Inferior parietal cortex (tissue), 1 donor: ENCODE measurements around the gene STK32A.
A peak's percentile ranks its signal among the peaks of the same experiment; 100 is the strongest.

Experiments used
- DNase-seq: peaks from one replicate; pipeline ENCODE4 v3.0.0-alpha.2; 2016; ENCODE audit errors: extremely low spot score

Gene STK32A

DNA sequence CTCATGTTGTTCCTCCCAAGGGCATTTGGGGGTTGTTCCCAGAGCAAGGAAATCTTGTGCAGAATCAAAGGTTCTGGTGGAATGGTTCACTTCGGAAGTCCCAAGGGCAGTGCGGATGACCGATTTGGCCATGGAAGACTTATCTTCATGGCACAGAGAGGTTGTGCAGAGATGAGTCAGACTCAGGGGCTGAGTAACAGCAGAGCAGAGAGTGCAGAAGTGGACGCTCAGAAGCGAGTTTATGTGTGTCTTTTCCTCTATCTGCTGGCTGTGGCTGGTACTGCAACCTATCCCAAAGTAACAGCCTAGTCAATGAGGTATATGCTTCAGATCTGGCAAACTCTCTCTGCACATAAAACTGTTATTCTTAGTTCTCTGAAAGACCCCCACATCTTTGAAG, 157.0 kb downstream of the STK32A start:
- DNase-seq = peak; percentile 36

DNA sequence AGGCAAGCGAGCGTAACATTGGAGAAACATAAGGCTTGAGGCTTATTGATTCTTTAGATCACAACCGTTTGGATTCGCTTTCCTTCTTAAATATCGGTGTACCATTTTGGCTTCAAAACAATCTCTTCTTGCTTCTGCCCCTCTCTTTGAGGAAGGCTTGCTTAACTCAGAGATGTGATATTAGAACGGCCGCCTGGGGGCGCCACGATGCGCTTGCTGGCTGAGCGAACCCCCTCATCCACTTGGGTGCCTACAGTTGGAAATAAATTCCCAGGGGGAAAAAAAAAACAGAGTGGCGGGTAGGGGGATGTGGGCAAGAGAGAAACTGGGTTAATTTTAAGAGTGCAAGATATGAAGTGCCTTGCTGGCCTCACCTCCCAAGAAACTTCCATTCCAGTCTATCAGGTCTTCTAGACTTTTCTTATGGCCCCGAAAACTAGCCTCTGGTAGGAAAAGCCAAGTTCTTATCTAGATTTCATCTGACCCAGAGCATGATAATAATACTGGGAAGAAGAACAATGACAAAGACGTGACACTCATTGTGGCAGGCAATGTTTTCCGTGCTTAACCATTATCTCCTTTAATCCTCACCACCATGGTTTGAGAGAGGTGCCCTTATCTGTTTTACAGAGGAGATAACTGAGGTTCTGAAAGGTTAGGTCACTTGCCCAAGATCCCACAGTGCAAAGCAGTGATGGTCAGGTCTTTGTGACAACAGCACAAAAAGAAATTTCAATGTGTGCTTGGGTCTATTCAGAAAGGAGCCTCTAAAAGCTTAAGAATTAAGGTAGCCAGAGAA, 159.2 kb downstream of the STK32A start:
- DNase-seq = no peak

DNA sequence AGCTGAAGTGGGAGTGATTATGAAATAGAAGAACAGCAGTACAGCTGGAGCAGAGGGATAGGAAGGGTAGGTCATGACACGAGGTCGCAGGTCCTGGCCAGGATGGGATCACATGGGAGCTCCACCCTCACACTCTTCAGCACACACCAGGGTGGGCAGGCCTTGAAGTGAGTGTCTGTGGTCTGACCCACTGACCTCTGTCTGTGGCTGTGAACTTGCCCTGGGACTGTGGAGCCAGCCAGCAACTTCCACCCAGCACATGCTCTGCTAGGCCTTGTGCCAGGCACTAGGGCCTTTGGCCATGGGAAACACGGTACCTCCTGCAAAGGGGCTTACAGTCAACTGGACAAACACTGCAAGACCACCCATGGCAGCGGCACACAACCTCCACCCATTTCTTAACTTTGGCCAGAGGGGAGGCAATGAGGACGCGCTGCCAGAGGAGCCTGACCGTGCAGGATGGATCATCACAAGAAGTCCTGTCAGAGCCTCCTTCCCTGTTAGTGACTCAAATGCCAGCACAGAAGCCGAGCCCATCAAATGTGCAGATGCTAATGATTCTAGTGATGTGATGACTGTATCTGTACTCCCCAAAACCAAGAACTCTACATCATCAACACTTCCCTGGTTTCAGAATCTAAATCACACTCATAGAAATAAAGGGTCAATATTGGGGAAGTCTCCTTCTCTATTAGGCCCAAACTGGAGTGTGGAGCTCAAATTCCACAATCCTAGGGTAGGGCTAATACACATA, 161.4 kb downstream of the STK32A start:
- no peak for DNase-seq

DNA sequence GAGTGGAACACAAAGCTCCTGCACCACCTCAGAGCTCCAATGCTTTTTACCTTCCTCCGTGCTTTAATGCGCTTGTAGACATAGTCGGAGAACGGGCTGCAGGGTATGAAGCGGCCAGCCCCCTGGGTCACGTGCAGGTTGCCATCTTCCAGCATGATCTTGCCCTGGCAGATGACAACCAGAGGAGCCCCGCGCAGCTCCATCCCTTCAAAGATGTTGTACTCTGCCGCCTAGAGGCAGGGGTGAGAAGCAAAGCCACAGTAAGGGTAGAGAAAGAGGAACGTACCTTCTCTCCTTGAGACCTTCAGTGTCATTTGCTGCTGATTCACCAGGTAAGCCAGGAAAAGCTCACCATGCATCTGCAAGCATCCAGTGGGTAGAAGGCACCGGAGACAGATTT, 162.8 kb downstream of the STK32A start:
- no peak for DNase-seq

DNA sequence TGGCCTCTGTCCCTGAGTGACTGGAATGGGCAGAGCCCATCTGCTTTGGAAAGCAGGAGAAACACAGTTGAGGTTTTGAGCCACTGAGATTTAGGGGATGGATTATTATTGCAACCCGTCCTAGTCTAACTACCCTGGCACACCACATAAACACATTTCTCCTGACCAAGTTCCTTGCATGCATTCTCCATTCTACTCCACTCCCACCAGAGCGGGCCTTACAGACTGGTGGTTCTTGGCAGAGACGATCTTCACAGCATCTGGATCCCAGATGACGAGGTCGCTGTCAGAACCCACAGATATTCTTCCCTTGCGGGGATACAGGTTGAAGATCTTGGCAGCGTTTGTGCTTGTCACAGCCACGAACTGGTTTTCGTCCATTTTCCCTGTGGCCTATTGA, 164.0 kb downstream of the STK32A start:
- no peak for DNase-seq

DNA sequence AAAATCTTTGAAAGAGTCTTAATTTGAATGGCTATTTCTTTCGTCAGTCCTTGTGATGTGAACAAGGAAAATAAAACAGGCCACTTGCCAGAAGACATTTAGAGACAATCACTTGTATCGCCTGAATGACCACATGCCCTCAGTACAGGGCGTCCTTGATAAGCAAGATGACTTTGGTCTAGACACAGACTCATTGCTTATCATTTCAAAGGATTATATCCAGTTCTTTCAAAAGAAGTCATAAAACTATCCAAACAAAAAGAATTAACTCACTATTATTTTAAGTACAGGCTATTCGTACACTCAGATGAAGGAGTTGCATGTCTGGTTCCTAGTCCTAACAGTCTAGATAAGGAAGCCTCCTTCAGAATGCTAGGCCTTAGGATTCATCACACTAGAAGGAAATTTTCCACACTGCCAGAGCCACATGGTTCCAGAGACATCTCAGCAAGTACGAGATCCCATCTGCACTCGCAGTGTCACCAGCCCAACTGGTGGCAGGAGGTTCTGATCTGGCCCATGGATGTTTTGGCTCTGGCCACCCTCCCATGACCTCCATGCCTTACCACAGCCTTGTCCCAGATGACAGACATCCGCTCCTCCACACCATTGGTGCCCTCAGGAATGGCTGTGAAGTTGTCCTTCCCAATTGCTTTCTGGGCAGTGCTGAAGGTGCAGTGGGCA, 165.4 kb downstream of the STK32A start:
- DNase-seq = no peak

DNA sequence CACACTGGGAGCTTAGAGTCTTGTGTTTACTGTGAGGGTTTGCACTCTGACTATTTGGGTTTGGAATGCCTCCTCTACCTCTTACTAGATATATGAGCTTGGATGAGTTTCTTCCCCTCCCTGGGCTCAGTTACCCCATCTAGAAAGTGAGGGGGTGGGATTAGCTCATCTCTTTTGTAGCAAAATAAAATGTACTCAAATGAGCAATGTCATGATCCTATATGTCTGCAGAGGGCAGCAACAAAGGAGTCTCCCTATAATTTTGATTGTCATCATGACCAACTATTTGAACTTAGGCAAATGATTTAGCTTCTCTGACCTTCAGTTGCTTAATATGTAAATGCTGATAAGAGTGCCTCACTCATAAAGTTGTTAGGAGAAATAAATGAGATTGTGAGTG, 166.1 kb downstream of the STK32A start:
- no peak for DNase-seq

DNA sequence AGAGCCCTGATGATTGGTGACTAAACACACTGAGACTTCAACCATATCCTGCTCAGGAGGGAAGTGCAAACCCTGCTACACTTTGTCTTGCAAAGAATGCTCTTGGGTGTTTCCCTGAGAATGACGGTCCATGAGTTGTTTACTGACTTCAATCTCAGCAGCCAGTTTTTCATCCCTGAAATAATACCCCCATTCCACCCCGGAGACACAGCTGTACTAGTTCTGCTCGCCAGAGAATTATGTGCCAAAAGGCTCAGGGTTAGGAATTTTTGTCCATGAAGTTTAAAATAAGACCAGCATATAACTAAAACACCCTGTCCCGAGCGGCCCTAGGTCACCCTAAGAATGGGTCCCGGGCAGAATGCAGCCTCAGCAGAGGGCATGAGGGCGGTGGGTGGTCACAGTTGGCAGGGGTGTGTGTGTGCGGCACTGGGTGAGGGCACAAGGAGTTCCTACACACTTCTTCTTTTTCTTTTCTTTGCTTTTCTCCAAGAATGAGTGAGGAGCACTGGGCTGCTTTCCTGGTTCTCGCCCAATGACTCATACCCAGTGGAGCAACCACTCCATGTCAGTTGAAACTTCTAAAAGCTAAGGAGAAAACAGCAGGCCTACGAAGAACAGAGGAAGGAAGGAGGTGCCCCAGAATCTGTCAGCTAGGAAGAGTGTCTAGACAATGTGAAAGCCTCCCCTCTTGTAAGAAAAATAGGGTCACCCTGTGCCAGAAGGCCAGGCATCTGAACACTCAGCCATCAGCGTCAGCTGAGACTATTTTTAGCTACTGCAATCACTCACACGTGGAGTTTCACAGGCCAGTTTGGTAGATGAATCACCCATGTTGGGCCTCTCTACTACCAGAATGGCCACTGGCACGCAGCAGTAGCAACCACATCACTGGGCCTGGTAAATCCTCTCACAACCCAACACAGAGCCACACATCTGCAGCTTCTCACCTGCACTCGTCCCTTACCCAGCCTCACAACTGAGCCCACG, 169.1 kb downstream of the STK32A start:
- DNase-seq = peak; percentile 33

DNA sequence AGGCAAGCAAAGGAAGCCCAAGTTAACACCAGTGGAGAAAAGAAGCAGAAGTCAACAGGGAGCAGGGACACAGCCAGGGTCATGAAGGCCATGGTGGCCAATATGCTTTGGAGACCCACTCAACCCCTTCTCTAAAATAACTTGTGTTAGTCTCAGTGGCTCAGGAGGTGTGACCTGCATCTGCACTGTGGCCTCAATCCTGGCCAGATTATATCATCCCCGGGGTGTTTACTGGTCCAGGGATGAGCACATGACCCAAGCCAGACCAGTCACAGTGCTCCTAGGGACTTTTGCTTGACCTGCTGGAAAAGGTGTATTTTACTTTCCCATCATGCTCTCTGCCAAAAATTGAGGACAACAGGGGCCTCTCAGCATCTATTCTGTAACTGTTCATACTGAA, 169.9 kb downstream of the STK32A start:
- no peak for DNase-seq

DNA sequence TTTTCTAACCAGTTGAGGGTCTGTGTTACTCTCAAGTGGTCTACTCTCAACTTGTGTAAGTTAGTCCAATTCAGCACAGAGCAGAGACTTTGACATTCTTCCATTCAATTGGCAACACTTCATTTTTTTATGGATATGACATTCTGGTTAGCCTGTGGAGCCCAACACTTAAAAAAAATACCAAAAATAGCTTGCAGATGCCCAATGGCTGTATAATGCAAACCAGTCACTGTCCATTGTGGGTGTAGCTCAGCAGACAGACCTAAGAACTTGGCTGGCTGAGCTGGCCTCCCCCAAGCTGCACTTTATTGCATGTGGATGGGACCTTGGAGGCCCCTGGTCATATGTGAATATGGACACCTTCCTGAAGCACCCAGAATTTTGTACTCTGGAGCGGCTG, 171.8 kb downstream of the STK32A start:
- no peak for DNase-seq

DNA sequence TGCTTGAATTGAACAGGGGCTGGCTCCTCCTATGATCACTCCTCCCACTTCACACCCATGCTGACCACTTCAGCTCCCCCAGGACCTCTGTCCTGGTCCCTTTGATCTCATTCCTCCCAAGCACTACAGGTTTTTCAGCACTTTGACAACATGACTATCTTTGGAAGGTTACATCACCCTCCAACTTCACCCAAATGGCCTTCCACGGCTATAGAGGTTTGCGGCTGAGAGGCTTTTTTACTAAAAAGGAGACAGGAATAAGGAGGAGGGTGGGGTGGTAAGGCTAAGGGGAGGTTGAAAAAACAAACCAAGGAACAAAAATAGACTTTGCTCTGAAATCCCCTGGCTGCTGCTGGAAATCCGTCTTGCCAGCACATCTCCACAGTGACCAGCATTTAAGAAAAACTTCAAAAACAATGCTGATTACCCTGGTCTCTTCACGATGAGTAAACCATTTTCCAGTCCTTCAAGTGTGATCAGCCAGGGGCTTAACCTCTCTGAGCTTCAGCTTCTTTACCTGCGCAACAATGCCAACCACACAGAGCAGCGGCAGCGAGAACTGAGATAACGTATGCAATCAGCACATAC, 172.4 kb downstream of the STK32A start:
- DNase-seq = no peak

DNA sequence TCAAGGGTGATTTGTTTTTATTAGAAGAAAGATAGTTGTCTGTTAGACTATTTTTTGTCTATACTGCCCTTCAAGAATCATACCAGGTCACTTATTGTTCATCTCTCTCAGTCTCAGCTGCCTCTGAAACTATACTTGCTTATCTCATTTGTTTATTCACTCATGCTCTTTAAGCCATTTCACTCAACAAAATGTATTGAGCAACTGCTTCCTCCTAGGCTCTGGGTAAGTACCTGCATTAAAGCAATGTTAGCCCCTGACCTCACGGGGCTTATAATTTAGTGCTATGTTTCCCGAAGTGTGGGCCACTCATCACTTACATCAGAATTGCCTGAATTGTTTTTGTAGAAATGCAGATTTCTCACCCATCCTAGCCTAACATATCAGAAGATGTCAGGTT, 174.2 kb downstream of the STK32A start:
- no peak for DNase-seq

DNA sequence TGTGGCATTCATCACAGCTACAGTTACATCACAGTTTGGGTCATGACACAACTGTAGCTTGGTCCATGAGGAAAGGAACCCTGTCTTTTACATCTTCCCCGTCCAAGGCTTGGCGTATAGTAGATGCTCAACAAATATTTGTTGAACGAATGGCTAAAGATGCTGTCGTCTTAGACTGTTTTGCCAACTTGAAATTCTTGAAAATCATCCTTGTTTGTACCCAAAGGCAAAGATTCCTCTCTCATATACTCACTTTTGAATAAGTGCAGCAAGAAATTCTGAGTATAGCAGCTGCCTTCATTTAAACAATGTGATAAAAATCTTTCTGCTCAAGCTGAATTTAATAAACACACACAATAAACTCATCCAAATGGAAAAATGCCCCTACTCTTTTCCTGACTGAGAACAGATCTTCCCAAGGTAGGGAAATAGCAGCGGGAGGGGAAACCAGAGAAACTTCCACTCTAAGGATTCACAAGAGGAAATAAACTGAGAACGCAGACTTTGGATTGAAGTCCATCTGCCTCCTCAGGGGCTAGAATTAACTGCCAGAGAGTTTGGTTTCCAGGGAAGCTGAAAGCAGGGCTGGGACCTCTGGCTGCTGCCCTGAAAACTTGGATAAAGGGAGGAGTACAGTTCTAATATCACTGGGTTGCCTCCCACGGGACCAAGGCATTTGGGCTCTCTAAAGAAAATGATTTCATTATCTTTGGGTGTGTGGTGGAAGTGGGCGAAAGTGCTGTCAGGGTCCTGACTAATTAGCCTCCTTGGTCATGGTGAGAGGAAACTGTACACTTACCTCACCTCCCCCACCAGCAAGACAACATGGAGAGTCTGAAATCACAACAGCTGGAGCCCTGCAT, 175.9 kb downstream of the STK32A start:
- DNase-seq = no peak

DNA sequence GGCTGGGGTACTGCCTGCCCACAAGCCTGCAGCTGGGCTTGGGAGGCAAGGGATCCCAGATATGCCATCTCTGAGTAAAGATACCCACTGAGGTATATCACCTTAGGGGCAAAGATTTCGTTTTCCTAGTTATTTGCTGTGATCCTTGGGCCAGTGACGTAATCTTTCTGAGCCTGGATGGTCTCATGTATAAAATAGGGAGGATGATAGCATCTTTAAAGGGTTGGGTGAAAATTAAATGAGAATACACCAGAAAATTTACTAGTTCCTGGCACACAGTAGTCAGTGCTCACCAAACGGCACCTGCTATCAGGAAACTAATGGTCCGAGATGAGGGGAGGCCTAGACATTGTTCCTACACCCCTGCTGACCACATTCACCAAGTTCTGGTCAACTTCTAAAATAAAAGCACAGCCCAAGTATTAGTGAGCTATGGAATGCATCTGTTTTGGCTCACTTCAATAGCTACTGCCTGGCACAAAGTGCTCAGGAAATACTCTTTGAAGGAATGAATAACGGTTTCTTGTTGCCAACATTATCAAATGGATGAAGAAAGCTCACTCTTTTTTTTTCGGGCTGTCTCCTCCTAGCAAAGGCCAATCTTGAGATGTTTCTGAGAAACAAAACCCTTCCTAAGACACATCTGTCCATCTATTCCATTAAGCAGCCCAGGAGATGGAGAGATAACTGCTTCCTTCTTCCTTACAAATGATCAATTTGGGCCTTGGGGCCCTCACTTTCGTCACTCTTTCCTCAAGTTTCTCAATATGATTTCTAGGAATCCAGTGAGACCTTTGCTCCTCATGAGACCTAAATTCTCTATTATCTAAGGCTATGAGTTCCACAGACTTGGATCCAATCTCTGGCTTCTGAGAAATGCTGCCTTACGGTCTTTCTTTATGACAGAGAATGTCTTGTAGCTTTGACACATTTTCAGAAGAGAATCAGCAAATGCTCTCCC, 176.8 kb downstream of the STK32A start:
- no peak for DNase-seq

DNA sequence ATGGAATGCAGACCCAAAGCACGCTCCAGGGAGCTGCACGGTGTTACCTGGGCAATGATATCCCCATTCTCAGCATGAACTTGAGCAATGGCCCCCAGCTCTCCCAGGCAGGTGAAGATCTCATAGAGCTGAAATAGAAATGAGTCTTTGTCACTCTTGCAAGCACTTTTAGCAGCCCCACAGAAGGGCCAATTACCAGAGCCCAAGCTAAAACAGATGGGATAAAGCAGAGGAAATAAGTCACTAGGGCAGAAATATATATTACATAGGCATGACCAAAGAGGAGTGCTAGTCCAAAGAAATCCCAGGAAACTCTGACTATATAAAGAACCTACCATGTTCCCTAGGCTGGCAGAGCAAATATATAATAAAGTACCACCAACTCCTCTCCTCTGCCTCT, 177.7 kb downstream of the STK32A start:
- DNase-seq = no peak

DNA sequence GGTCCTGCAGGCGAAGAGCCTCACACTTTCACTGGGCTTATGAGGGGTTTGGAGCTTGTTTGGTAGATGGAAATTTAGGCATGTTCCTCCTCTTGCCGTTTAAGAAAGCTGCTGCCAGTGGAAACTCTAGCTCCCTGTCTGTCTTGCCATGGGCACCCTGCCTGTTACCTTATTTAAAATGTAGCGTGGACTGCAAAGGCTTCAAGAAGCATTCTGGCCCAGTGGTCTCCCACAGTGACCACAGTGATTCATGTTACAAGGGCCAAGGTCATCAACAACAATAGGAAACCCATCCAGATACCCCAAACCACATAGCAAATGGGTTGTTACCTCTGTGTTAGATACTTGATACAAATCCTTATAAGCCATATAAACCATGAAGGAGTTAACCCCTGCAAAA, 178.4 kb downstream of the STK32A start:
- no peak for DNase-seq

DNA sequence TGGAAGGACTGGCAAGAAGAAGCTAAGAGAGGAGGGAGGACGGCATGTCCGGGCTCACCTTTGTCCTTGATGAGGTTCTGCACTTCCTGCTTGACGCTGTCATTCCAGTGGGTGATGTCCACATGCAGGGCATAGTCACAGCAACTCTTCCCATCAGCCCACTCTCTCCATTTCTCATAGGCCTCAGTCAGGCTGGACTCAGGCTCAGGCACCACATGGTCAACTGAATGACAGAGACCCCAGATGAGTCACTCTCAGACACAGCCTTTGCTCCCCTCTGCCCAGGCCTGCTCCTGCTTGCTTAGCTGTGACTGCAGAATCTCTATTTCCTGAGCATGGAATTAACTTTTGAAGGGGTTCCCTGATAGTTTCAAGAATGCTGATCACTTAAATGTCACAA, 180.8 kb downstream of the STK32A start:
- no peak for DNase-seq

DNA sequence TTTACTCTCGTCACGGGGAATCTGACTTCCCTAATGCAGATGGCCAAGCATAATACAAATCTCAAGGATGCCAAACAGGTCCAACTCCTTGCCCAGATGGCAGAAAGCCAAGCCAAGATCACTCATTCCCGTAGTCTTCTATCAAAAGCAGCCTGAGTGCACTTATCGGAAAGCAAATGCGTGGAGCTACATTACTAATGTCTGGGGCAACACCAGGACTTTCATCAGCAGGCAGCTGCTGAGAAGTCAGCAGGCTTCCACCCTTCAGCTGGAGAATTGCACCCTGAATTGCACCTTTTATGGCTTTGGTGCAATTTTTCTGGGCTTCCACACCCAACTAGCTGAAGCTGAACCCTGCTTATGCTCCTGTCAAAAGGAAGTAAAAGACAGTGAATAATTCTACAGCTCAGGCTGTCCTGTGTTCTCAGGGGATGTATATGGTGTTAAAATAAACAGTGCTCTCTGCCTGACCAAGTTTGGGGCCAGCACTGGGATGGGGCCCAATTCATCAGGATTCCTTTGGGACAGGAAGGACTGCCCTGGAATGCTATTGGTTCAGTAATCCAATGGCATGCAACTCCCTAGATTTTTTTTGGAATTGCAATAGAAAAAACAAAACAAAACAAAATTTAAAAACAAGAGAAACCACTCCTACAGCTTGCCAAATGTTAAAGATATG, 182.4 kb downstream of the STK32A start:
- no peak for DNase-seq
